Activated CD8-positive, alpha-beta T cell treated with anti-CD3 and anti-CD28 coated beads for 36 hours (primary cell): ENCODE data around the gene TRPV4. TPM values are rescaled to one million over a fixed set of nuclear protein-coding genes. Genes with fewer than 3 reads are reported as not detected.

Experiments
- ATAC-seq: fragments of 200-7000 bp; cut with Tn5 transposase; one replicate; pipeline ENCODE4 v1.10.0; 2021; ENCODE audit warnings: mild to moderate bottlenecking, moderate library complexity
- CTCF ChIA-PET: fragments of 350-600 bp; sonication (Branson Sonifier 250); formaldehyde crosslinking; loops from one replicate; lab custom pipeline; 2021; ENCODE audit warnings: antibody characterized with exemption; lab: Charles Lee
- POLR2A ChIA-PET: fragments of 350-600 bp; sonication (Branson Sonifier 250); formaldehyde crosslinking; loops from one replicate; lab custom pipeline; 2021; ENCODE audit warnings: antibody characterized with exemption; lab: Charles Lee
- DNase-seq: peaks from one replicate; pipeline ENCODE4 v3.0.0-alpha.2; 2020
- H3K27ac Mint-ChIP-seq: one replicate; pipeline ENCODE4 v1.8.0; 2021; ENCODE audit warnings: mild to moderate bottlenecking, mixed read lengths
- H3K27me3 Mint-ChIP-seq: one replicate; pipeline ENCODE4 v1.8.0; 2021; ENCODE audit warnings: mixed read lengths
- H3K36me3 Mint-ChIP-seq: one replicate; pipeline ENCODE4 v1.8.0; 2021; ENCODE audit warnings: low read depth, mixed read lengths
- H3K4me1 Mint-ChIP-seq: one replicate; pipeline ENCODE4 v1.8.0; 2021; ENCODE audit warnings: low read depth, mixed read lengths
- H3K4me3 Mint-ChIP-seq: one replicate; pipeline ENCODE4 v1.8.0; 2021; ENCODE audit warnings: mild to moderate bottlenecking, moderate library complexity, mixed read lengths
- H3K9me3 Mint-ChIP-seq: one replicate; pipeline ENCODE4 v1.8.0; 2021; ENCODE audit warnings: mixed read lengths
- intact Hi-C: fragments of 100-400 bp; cut with micrococcal nuclease; formaldehyde crosslinking; loops from one replicate; pipeline ENCODE4 v1.10.0; 2022
- total RNA-seq, 2 experiments: library from RNA; stranded (reverse); gene quantifications; one replicate each; pipeline ENCODE4 v1.2.3, GENCODE V29; 2021
- TF ChIP-seq, protein P1 (sequence below): fragments of 200-600 bp; IDR thresholded peaks from one replicate; pipeline ENCODE4 v1.8.0; 2022; ENCODE audit warnings: antibody characterized with exemption, mild to moderate bottlenecking

Gene TRPV4
- total RNA-seq, 2 experiments from 2014 or later, result not detected

- Mint-ChIP-seq H3K4me3 (no peak overlapping the region), H3K27me3 (no peaks in the 10 kb centered on the region), H3K4me1 (no peaks in the 10 kb centered on the region), H3K36me3 (no peaks in the 10 kb centered on the region), H3K9me3 (no peaks in the 10 kb centered on the region), H3K27ac (no peak overlapping the region)
- DNase-seq (no peak), ATAC-seq (no peak)
- POLR2A ChIA-PET, result no interaction called here
- intact Hi-C loops, result no loop called here
- CTCF ChIA-PET, result interaction anchor here (1.3 kb wide), 1 partner anchor 34 kb away, joined by 3 read pairs; no protein-coding TSS in a partner anchor
- TF ChIP-seq, protein P1, sequence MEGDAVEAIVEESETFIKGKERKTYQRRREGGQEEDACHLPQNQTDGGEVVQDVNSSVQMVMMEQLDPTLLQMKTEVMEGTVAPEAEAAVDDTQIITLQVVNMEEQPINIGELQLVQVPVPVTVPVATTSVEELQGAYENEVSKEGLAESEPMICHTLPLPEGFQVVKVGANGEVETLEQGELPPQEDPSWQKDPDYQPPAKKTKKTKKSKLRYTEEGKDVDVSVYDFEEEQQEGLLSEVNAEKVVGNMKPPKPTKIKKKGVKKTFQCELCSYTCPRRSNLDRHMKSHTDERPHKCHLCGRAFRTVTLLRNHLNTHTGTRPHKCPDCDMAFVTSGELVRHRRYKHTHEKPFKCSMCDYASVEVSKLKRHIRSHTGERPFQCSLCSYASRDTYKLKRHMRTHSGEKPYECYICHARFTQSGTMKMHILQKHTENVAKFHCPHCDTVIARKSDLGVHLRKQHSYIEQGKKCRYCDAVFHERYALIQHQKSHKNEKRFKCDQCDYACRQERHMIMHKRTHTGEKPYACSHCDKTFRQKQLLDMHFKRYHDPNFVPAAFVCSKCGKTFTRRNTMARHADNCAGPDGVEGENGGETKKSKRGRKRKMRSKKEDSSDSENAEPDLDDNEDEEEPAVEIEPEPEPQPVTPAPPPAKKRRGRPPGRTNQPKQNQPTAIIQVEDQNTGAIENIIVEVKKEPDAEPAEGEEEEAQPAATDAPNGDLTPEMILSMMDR, result no peak
Observed at GRCh38 chr12:109811624-109811995, 21.6 kb downstream of the TRPV4 start.

- Mint-ChIP-seq H3K4me1 (no peaks in the 10 kb centered on the region), H3K36me3 (no peaks in the 10 kb centered on the region), H3K27ac (no peak overlapping the region), H3K4me3 (no peak overlapping the region), H3K27me3 (no peaks in the 10 kb centered on the region), H3K9me3 (no peaks in the 10 kb centered on the region)
- ChIA-PET POLR2A (no interaction called here), CTCF (interaction anchor here (1.3 kb wide), 1 partner anchor 34 kb away, joined by 3 read pairs; no protein-coding TSS in a partner anchor)
- DNase-seq, result no peak
- no peak for ATAC-seq
- intact Hi-C loops, result no loop called here
- TF ChIP-seq, protein P1, result no peak
Observed at GRCh38 chr12:109810954-109811623, 22.1 kb downstream of the TRPV4 start.

- ATAC-seq, result no peak
- Mint-ChIP-seq H3K27ac (no peak overlapping the region), H3K9me3 (no peaks in the 10 kb centered on the region), H3K4me3 (no peak overlapping the region), H3K27me3 (no peaks in the 10 kb centered on the region), H3K4me1 (no peaks in the 10 kb centered on the region), H3K36me3 (no peaks in the 10 kb centered on the region)
- CTCF ChIA-PET, result interaction anchor here (6.1 kb wide), 1 partner anchor 34 kb away, joined by 157 read pairs; no protein-coding TSS in a partner anchor
- DNase-seq, result no peak
- TF ChIP-seq, protein P1, result no peak
- POLR2A ChIA-PET, result no interaction called here
- intact Hi-C loops, result loop anchor here (5.0 kb wide), 1 partner anchor 38 kb away; no protein-coding TSS in a partner anchor
Observed at GRCh38 chr12:109808876-109809646, 24.1 kb downstream of the TRPV4 start.

GRCh38 chr12:109807954-109808643 lies 25.1 kb downstream of the TRPV4 start:
- CTCF ChIA-PET, result interaction anchor here (6.1 kb wide), 1 partner anchor 35 kb away, joined by 157 read pairs; no protein-coding TSS in a partner anchor

More at GRCh38 chr12:109807954-109808643, 25.1 kb downstream of the TRPV4 start:
- intact Hi-C loops, result loop anchor here (5.0 kb wide), 1 partner anchor 39 kb away; no protein-coding TSS in a partner anchor
- ATAC-seq (no peak), DNase-seq (no peak)
- no peaks in the 10 kb centered on the region for H3K36me3 Mint-ChIP-seq
- H3K4me3 Mint-ChIP-seq, result no peak overlapping the region
- H3K27ac Mint-ChIP-seq, result no peak overlapping the region
- POLR2A ChIA-PET, result no interaction called here
- TF ChIP-seq, protein P1, result no peak
- no peaks in the 10 kb centered on the region for H3K9me3 Mint-ChIP-seq
- no peaks in the 10 kb centered on the region for H3K27me3 Mint-ChIP-seq
- no peaks in the 10 kb centered on the region for H3K4me1 Mint-ChIP-seq
